NCI-H2029 treated with DMSO at 0.1 percent for 48 hours (cell line): ENCODE results near the gene SERINC4.

Source experiments
- DNase-seq: peaks from one replicate; lab custom pipeline; 2025; lab: John Stamatoyannopoulos, UW

Gene SERINC4

GRCh38 chr15:43796566-43796965 is 3.5 kb downstream of the SERINC4 start:
- no peak for DNase-seq

- DNase-seq: no peak
These were observed 4.0 kb downstream of the SERINC4 start for GRCh38 chr15:43795997-43796396.

- DNase-seq: no peak
These were observed 4.8 kb downstream of the SERINC4 start for GRCh38 chr15:43795197-43795596.

GRCh38 chr15:43794269-43795037 is 5.6 kb downstream of the SERINC4 start:
- DNase-seq: no peak

GRCh38 chr15:43793647-43794046 is 6.4 kb downstream of the SERINC4 start:
- no peak for DNase-seq

GRCh38 chr15:43792761-43793476 is 7.1 kb downstream of the SERINC4 start:
- DNase-seq: no peak

GRCh38 chr15:43791993-43792760 is 7.8 kb downstream of the SERINC4 start, which contains the start of gene SERF2:
TSS of gene SERF2 (plus strand) at chr15:43792320. CDS start at chr15:43792377, 57 bp downstream.
- DNase-seq: peak; percentile 72

GRCh38 chr15:43789409-43789808 is 10.6 kb downstream of the SERINC4 start:
- DNase-seq: no peak

- DNase-seq: no peak
These were observed 21.0 kb downstream of the SERINC4 start for GRCh38 chr15:43779016-43779415.

GRCh38 chr15:43777267-43777914 is 22.6 kb downstream of the SERINC4 start:
- DNase-seq: peak; percentile 48

- peak; percentile 30 for DNase-seq
These were observed 23.2 kb downstream of the SERINC4 start, which contains the start of gene ELL3 for GRCh38 chr15:43776718-43777266. TSS of gene ELL3 (minus strand) at chr15:43776966. CDS start at chr15:43776901, 65 bp downstream.

- DNase-seq: no peak
These were observed 23.8 kb downstream of the SERINC4 start for GRCh38 chr15:43776101-43776717.

- peak; percentile 27 for DNase-seq
These were observed 24.5 kb downstream of the SERINC4 start for GRCh38 chr15:43775411-43775965.

GRCh38 chr15:43774062-43774461 is 26.0 kb downstream of the SERINC4 start:
- no peak for DNase-seq

GRCh38 chr15:43772624-43773023 is 27.4 kb downstream of the SERINC4 start:
- DNase-seq: no peak

GRCh38 chr15:43771816-43772215 is 28.2 kb downstream of the SERINC4 start:
- DNase-seq: no peak

- DNase-seq: no peak
These were observed 30.3 kb downstream of the SERINC4 start for GRCh38 chr15:43769584-43770228.

- no peak for DNase-seq
These were observed 36.1 kb downstream of the SERINC4 start for GRCh38 chr15:43763819-43764446.

- DNase-seq: no peak
These were observed 37.2 kb downstream of the SERINC4 start for GRCh38 chr15:43762824-43763223.

GRCh38 chr15:43751885-43752284 is 48.1 kb downstream of the SERINC4 start:
- DNase-seq: no peak
